Ovary (tissue), 9 donors: ENCODE data around the gene VGLL2. TPM values are rescaled to one million over a fixed set of nuclear protein-coding genes. Genes with fewer than 3 reads are reported as not detected.

ENCODE experiments used
- DNase-seq, 5 donors: peaks; one replicate each; pipeline ENCODE4 v3.0.0-alpha.2; 2019 to 2020
- H3K27ac ChIP-seq, 2 donors: fragments of 200-600 bp; one replicate each; pipeline versions ENCODE4 v1.5.1 to v1.8.0; 2019 to 2022
- H3K27me3 ChIP-seq: fragments of 200-600 bp; one replicate; pipeline ENCODE4 v1.8.0; 2022
- H3K36me3 ChIP-seq: fragments of 200-600 bp; sonication (generic); one replicate; pipeline ENCODE4 v1.5.1; 2019
- H3K4me1 ChIP-seq: one replicate; pipeline ENCODE4 v1.8.1; 2013; ENCODE audit warnings: mild to moderate bottlenecking, moderate library complexity; ENCODE audit not compliant: insufficient read depth
- H3K4me3 ChIP-seq: fragments of 200-600 bp; sonication (generic); one replicate; pipeline ENCODE4 v1.5.1; 2017
- H3K9me3 ChIP-seq, 2 donors: fragments of 200-600 bp in 1 of 2; sonication (generic) in 1 of 2; one replicate each; pipeline versions ENCODE4 v1.5.1 to v1.8.1; 2013 to 2019; ENCODE audit warnings: mild to moderate bottlenecking in 1 of 2, moderate library complexity in 1 of 2
- CTCF ChIP-seq, 3 donors: fragments of 450-650 bp in 2 of 3; fragments of 200-600 bp in 1 of 3; IDR thresholded peaks; one replicate each; pipeline versions ENCODE4 v1.5.1 to v1.8.0; 2016 to 2022; ENCODE audit warnings: antibody characterized with exemption in 3 of 3, mild to moderate bottlenecking in 1 of 3
- EP300 ChIP-seq: sonication (generic); formaldehyde crosslinking; IDR thresholded peaks from one replicate; pipeline ENCODE4 v1.6.1; 2017; ENCODE audit warnings: antibody characterized with exemption
- POLR2A ChIP-seq: fragments of 450-650 bp; IDR thresholded peaks from one replicate; pipeline ENCODE4 v1.6.1; 2017; ENCODE audit warnings: antibody characterized with exemption, mild to moderate bottlenecking, moderate library complexity
- WGBS, 3 donors: extraction: QIAGEN DNeasy Blood & Tissue Kit in 1 of 3; methylation state at CpG; one replicate each; pipeline versions ENCODE4 v1.1.5 to v1.1.7; 2013 to 2017; 5-methylcytosine and 5-hydroxymethylcytosine counted together
- intact Hi-C, 4 donors: fragments of 100-400 bp; cut with DNase I; formaldehyde crosslinking; loops; one replicate each; pipeline versions ENCODE4 v1.11.0 to v1.15.1; 2022 to 2023
- polyA plus RNA-seq, 2 donors: library from polyadenylated mRNA; stranded (reverse); fragments of 200-250 nt in 1 of 2; fragments of 350-450 nt in 1 of 2; fragmentation: Illumina TruSeq in 1 of 2; extraction: RNeasy Lipid Tissue Mini Kit (QIAGEN cat#74804) in 1 of 2; gene quantifications; one replicate each; pipeline ENCODE4 v1.2.3, GENCODE V29; 2013 to 2014
- total RNA-seq, 7 donors: library from RNA; depleted of rRNA in 2 of 7; stranded (reverse); fragments of >200 nt in 2 of 7; fragmentation: NEBNext Ultra II Directional in 3 of 7; extraction: Animal tissue kit (Norgen Biotek cat#: 25700) in 3 of 7; gene quantifications; one replicate each; pipeline versions ENCODE4 v1.1.0 to v1.2.4, GENCODE V29; 2016 to 2023
- donor health status: DM: no; HTN: no; CAD: no; lungs with moderate emphysema.
- donor health status: DM: no; HTN: no; CAD: no.
- donor health status: Bipolar disorder and iron deficiency.
- donor health status: DM: yes; HTN: yes; CAD: no.
- donor health status: DM: no; HTN: no; CAD: no.
- donor health status: DM: yes; HTN: yes; CAD: no.

VGLL2 gene
- total and polyA plus RNA-seq, 9 donors, result 0.25 TPM; not detected in 8

- no peak for DNase-seq
- Histone ChIP-seq H3K4me1 (no peaks in the 10 kb centered on the region), H3K4me3 (no peak overlapping the region), H3K27ac (no peak overlapping the region), H3K36me3 (no peaks in the 10 kb centered on the region), H3K27me3 (no peaks in the 10 kb centered on the region), H3K9me3 (no peaks in the 10 kb centered on the region)
- TF ChIP-seq POLR2A (no peak), CTCF (IDR thresholded peaks at IDR 0.05) (no peak), EP300 (no peak)
- WGBS, 3 donors, result 57 to 70% (median 57%) methylated on average over 5 of the region's 5 CpGs
- intact Hi-C loops, result no loop called here
Measured at GRCh38 chr6:117275711-117276110, 10.4 kb downstream of the VGLL2 start.

GRCh38 chr6:117276778-117277316 is 11.5 kb downstream of the VGLL2 start:
- Histone ChIP-seq H3K4me1 (no peaks in the 10 kb centered on the region), H3K9me3 (no peaks in the 10 kb centered on the region), H3K4me3 (no peak overlapping the region), H3K27ac (no peak overlapping the region), H3K36me3 (no peaks in the 10 kb centered on the region), H3K27me3 (no peaks in the 10 kb centered on the region)
- no peak for DNase-seq
- TF ChIP-seq EP300, result no peak
- no peak for TF ChIP-seq POLR2A
- no peak for TF ChIP-seq CTCF (IDR thresholded peaks at IDR 0.05)
- 74 to 85% (median 77%) methylated on average over 10 of the region's 10 CpGs for WGBS, 3 donors
- intact Hi-C loops, result no loop called here

- H3K4me1 ChIP-seq, result no peaks in the 10 kb centered on the region
- intact Hi-C loops, result no loop called here
- TF ChIP-seq EP300 (no peak), CTCF (IDR thresholded peaks at IDR 0.05) (no peak), POLR2A (no peak)
- no peaks in the 10 kb centered on the region for H3K27me3 ChIP-seq
- H3K27ac ChIP-seq, result no peak overlapping the region
- H3K36me3 ChIP-seq, result no peaks in the 10 kb centered on the region
- no peaks in the 10 kb centered on the region for H3K9me3 ChIP-seq
- no peak overlapping the region for H3K4me3 ChIP-seq
- WGBS, 3 donors, result 64 to 76% (median 74%) methylated on average over 3 of the region's 3 CpGs
- DNase-seq, result no peak
Measured at GRCh38 chr6:117280922-117281321, 15.6 kb downstream of the VGLL2 start.

GRCh38 chr6:117288083-117288715 is 22.8 kb downstream of the VGLL2 start:
- intact Hi-C loops, result no loop called here
- no peak for DNase-seq
- Histone ChIP-seq H3K27me3 (no peaks in the 10 kb centered on the region), H3K4me3 (no peak overlapping the region), H3K36me3 (no peaks in the 10 kb centered on the region), H3K4me1 (no peaks in the 10 kb centered on the region), H3K9me3 (no peaks in the 10 kb centered on the region), H3K27ac (no peak overlapping the region)
- WGBS, 3 donors, result 61 to 78% (median 67%) methylated on average over 3 of the region's 3 CpGs
- TF ChIP-seq POLR2A (no peak), CTCF (IDR thresholded peaks at IDR 0.05) (no peak), EP300 (no peak)
